Measurements from ENCODE around the gene PRR27.
"Not testable (repeated sequence)": the region's sequence is repeated elsewhere in the genome, so short reads cannot be mapped to it uniquely, and the experiment has no call there.

PRR27 gene

DNA sequence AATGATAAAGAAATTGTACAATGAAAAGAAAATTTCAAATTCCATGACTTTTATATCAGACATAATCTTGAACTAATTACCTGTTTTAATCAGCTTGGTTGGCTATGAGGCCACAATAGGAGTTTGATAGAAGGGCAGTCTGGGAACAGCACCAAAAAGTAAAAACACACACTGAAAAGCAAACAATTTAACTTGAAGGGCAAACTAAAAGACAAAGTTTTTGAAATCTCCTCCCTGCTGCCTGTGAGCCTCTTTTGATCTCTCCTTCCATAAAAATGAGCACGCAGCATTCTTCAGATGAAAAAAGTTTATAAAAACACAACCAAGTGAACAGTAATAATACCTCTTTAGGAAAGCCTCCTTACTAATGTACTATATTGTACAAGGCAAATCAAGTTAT lies 49.6 kb downstream of the PRR27 start:
- no peak for FAIRE-seq

GRCh38 chr4:70212752-70213151 lies 58.7 kb downstream of the PRR27 start:
- FAIRE-seq: not testable (repeated sequence)
